LNCAP (cell line): ENCODE data around the gene HGF.

ENCODE experiments used
- CTCF ChIP-seq: fragments of 450-650 bp; IDR thresholded peaks from 2 replicates; pipeline ENCODE4 v1.5.1; 2017; ENCODE audit warnings: mild to moderate bottlenecking

Gene HGF

GRCh38 chr7:81769891-81770727 lies at the start of gene HGF:
Gene HGF (minus strand): TSS chr7:81770047. CDS start chr7:81769971, 76 bp downstream.
- TF ChIP-seq CTCF: no peak

- TF ChIP-seq CTCF: no peak
Measured at GRCh38 chr7:81816312-81816711, 46.5 kb upstream of the HGF start.

GRCh38 chr7:81811956-81812865 lies 42.4 kb upstream of the HGF start:
- TF ChIP-seq CTCF: no peak

GRCh38 chr7:81810476-81811155 lies 40.8 kb upstream of the HGF start:
- no peak for TF ChIP-seq CTCF

- TF ChIP-seq CTCF: no peak
Measured at GRCh38 chr7:81803267-81803666, 33.4 kb upstream of the HGF start.

- no peak for TF ChIP-seq CTCF
Measured at GRCh38 chr7:81802251-81802650, 32.4 kb upstream of the HGF start.

GRCh38 chr7:81801532-81801931 lies 31.7 kb upstream of the HGF start:
- no peak for TF ChIP-seq CTCF
